IMR-90 (cell line): Measurements from ENCODE around the gene L3MBTL3. TPM values are rescaled to one million over a fixed set of nuclear protein-coding genes. Genes with fewer than 3 reads are reported as not detected.

Source experiments
- ATAC-seq: fragments of 200-7000 bp; cut with Tn5 transposase; 2 replicates; pipeline ENCODE4 v1.9.1; 2020; ENCODE audit warnings: low read depth, mild to moderate bottlenecking, moderate library complexity
- BruUV-seq: library from RNA; stranded (reverse); fragments of 400-500 nt; replicated peaks from 2 replicates; lab custom pipeline; 2021; lab: Mats Ljungman, UMichigan
- CTCF ChIA-PET: fragments of 300-600 bp; formaldehyde crosslinking; extraction: SDS; loops from one replicate; lab custom pipeline; 2021; ENCODE audit warnings: antibody characterized with exemption; lab: Yijun Ruan, JAX
- POLR2A ChIA-PET: fragments of 300-600 bp; sonication (Branson Sonifier 250); formaldehyde crosslinking; loops from one replicate; lab custom pipeline; 2022; ENCODE audit warnings: antibody characterized with exemption; ENCODE audit not compliant: unreplicated experiment; lab: Charles Lee
- DNase-seq: peaks from one replicate; pipeline ENCODE4 v3.0.0; 2013
- H2AFZ ChIP-seq: replicated peaks from 2 replicates; pipeline ENCODE3; 2013; ENCODE audit warnings: low read length, mild to moderate bottlenecking; ENCODE audit not compliant: poor library complexity
- H2AK5ac ChIP-seq: 2 replicates; pipeline ENCODE4 v1.6.1; 2013; ENCODE audit warnings: low read depth, low read length, inconsistent platforms
- H2AK9ac ChIP-seq: replicated peaks from 2 replicates; pipeline ENCODE3; 2013; ENCODE audit warnings: mild to moderate bottlenecking, low read depth, low read length, moderate library complexity; ENCODE audit not compliant: poor library complexity
- H2BK120ac ChIP-seq: 2 replicates; pipeline ENCODE4 v1.6.1; 2013; ENCODE audit warnings: low read depth, low read length, inconsistent platforms
- H2BK15ac ChIP-seq: 3 replicates; pipeline ENCODE4 v1.6.1; 2013; ENCODE audit warnings: low read depth, low read length, inconsistent platforms
- H2BK20ac ChIP-seq: 2 replicates; pipeline ENCODE4 v1.6.1; 2013; ENCODE audit warnings: low read depth, mild to moderate bottlenecking, inconsistent platforms, low read length, moderate library complexity
- H2BK5ac ChIP-seq: 2 replicates; pipeline ENCODE4 v1.6.1; 2013; ENCODE audit warnings: mild to moderate bottlenecking, low read depth, low read length, inconsistent platforms; ENCODE audit not compliant: poor library complexity, severe bottlenecking
- H3K14ac ChIP-seq: replicated peaks from 2 replicates; pipeline ENCODE4 v1.6.1; 2013; ENCODE audit warnings: low read depth, low read length, inconsistent platforms
- H3K18ac ChIP-seq: 2 replicates; pipeline ENCODE4 v1.6.1; 2013; ENCODE audit warnings: low read depth, low read length, control low read depth
- H3K23ac ChIP-seq: 2 replicates; pipeline ENCODE4 v1.6.1; 2013; ENCODE audit warnings: low read depth, low read length, inconsistent platforms
- H3K27ac ChIP-seq: 2 replicates; pipeline ENCODE4 v1.5.1; 2013; ENCODE audit warnings: mild to moderate bottlenecking, control low read depth, low read length; ENCODE audit not compliant: insufficient read depth
- H3K27me3 ChIP-seq: 2 replicates; pipeline ENCODE4 v1.6.1; 2013; ENCODE audit warnings: low read length; ENCODE audit not compliant: control insufficient read depth, insufficient read depth
- H3K36me3 ChIP-seq: 2 replicates; pipeline ENCODE4 v1.6.1; 2013; ENCODE audit warnings: low read length, mixed read lengths; ENCODE audit not compliant: control insufficient read depth, insufficient read depth
- H3K4ac ChIP-seq: 2 replicates; pipeline ENCODE4 v1.6.1; 2013; ENCODE audit warnings: low read depth, low read length, inconsistent platforms
- H3K4me1 ChIP-seq: 2 replicates; pipeline ENCODE4 v1.6.1; 2013; ENCODE audit warnings: low read length, mixed read lengths; ENCODE audit not compliant: control insufficient read depth, insufficient read depth
- H3K4me2 ChIP-seq: 2 replicates; pipeline ENCODE4 v1.6.1; 2013; ENCODE audit warnings: low read depth, mild to moderate bottlenecking, control low read depth, low read length, moderate library complexity
- H3K4me3 ChIP-seq: 2 replicates; pipeline ENCODE4 v1.5.1; 2013; ENCODE audit warnings: low read depth, mild to moderate bottlenecking, control low read depth, low read length, moderate library complexity; ENCODE audit not compliant: insufficient read depth
- H3K56ac ChIP-seq: 2 replicates; pipeline ENCODE4 v1.6.1; 2013; ENCODE audit warnings: low read length, inconsistent platforms; ENCODE audit not compliant: insufficient read depth; ENCODE audit errors: extremely low read depth
- H3K79me1 ChIP-seq, 2 experiments: 2 replicates each; pipeline ENCODE4 v1.6.1; 2013; ENCODE audit warnings: low read length in 2 of 2, inconsistent platforms in 1 of 2, low read depth in 1 of 2
- H3K9ac ChIP-seq: 2 replicates; pipeline ENCODE4 v1.6.1; 2013; ENCODE audit warnings: low read depth, low read length, control low read depth
- H3K9me1 ChIP-seq: 2 replicates; pipeline ENCODE4 v1.6.1; 2013; ENCODE audit warnings: low read length, inconsistent platforms; ENCODE audit not compliant: insufficient read depth
- H3K9me3 ChIP-seq: 2 replicates; pipeline ENCODE4 v1.6.1; 2013; ENCODE audit warnings: low read length; ENCODE audit not compliant: control insufficient read depth, insufficient read depth
- H4K20me1 ChIP-seq: 2 replicates; pipeline ENCODE4 v1.6.1; 2013; ENCODE audit warnings: low read length, inconsistent platforms; ENCODE audit not compliant: insufficient read depth
- H4K5ac ChIP-seq: 2 replicates; pipeline ENCODE4 v1.6.1; 2013; ENCODE audit warnings: mild to moderate bottlenecking, low read depth, low read length, control low read depth
- H4K8ac ChIP-seq, 2 experiments: 2 replicates each; pipeline ENCODE4 v1.6.1; 2013; ENCODE audit warnings: low read depth in 2 of 2, low read length in 2 of 2, control low read depth in 1 of 2, inconsistent platforms in 1 of 2
- H4K91ac ChIP-seq: 2 replicates; pipeline ENCODE4 v1.6.1; 2013; ENCODE audit warnings: low read depth, low read length, inconsistent platforms; ENCODE audit not compliant: insufficient read depth
- CEBPB ChIP-seq: IDR thresholded peaks from 2 replicates; pipeline ENCODE4 v1.6.1; 2012; ENCODE audit warnings: low read depth, low read length, improper control_type of control experiment
- MAFK ChIP-seq: IDR thresholded peaks from 2 replicates; pipeline ENCODE4 v1.6.1; 2012; ENCODE audit warnings: low read depth, low read length, improper control_type of control experiment
- MAZ ChIP-seq: IDR thresholded peaks from 2 replicates; pipeline ENCODE4 v1.6.1; 2012; ENCODE audit warnings: low read depth, mild to moderate bottlenecking, low read length, improper control_type of control experiment, moderate library complexity, borderline replicate concordance
- MXI1 ChIP-seq: IDR thresholded peaks from 2 replicates; pipeline ENCODE4 v1.6.1; 2012; ENCODE audit warnings: low read depth, mild to moderate bottlenecking, low read length, moderate library complexity, borderline replicate concordance
- NFE2L2 ChIP-seq: fragments of 150-350 bp; IDR thresholded peaks from 2 replicates; pipeline ENCODE4 v1.6.1; 2016; ENCODE audit warnings: low read depth, mild to moderate bottlenecking, low read length
- POLR2A ChIP-seq: IDR thresholded peaks from 2 replicates; pipeline ENCODE4 v1.6.1; 2012; ENCODE audit warnings: mild to moderate bottlenecking, low read depth, low read length
- RFX5 ChIP-seq: IDR thresholded peaks from 2 replicates; pipeline ENCODE4 v1.8.0; 2012; ENCODE audit warnings: low read depth, mild to moderate bottlenecking, low read length, moderate library complexity
- SMC3 ChIP-seq: fragments of 150-350 bp; IDR thresholded peaks from 2 replicates; pipeline ENCODE4 v1.6.1; 2016; ENCODE audit warnings: low read depth, mild to moderate bottlenecking, antibody characterized with exemption, low read length, moderate library complexity
- WGBS, 2 experiments: methylation state at CpG; one replicate each; pipeline versions ENCODE4 v1.1.5 to v1.1.7; 2013; ENCODE audit warnings: missing lambda C conversion rate in 2 of 2; ENCODE audit not compliant: insufficient read length in 1 of 2; ENCODE audit errors: extremely low coverage in 2 of 2; 5-methylcytosine and 5-hydroxymethylcytosine counted together
- dilution Hi-C: fragments of 300-500 bp; cut with HindIII; formaldehyde crosslinking; loops from one replicate; pipeline ENCODE4 v1.14.3; 2018; ENCODE audit warnings: low sequenced_read_pairs; ENCODE audit not compliant: unreplicated experiment
- in situ Hi-C: fragments of 300-500 bp; cut with MboI; formaldehyde crosslinking; loops from 3 replicates; pipeline ENCODE4 v1.14.3; 2019; ENCODE audit warnings: low sequenced_read_pairs, inconsistent platforms, mixed read lengths
- intact Hi-C: fragments of 100-400 bp; cut with micrococcal nuclease; formaldehyde crosslinking; loops from 2 replicates; pipeline ENCODE4 v1.10.0; 2022
- polyA plus RNA-seq, 3 experiments: library from polyadenylated mRNA; depleted of rRNA; stranded (reverse); fragments of >200 nt; gene quantifications; 2 replicates each; pipeline ENCODE4 v1.2.3, GENCODE V29; 2012; ENCODE audit warnings: low replicate concordance in 1 of 3
- total RNA-seq: library from RNA; depleted of rRNA; stranded (reverse); fragments of >200 nt; gene quantifications from 2 replicates; pipeline ENCODE4 v1.2.3, GENCODE V29; 2012
- TF ChIP-seq, protein P1 (sequence below): fragments of 150-350 bp; IDR thresholded peaks from 2 replicates; pipeline ENCODE4 v1.6.1; 2016; ENCODE audit warnings: low read depth, mild to moderate bottlenecking, low read length, moderate library complexity, borderline replicate concordance
- TF ChIP-seq, protein P2 (sequence below): fragments of 150-350 bp; IDR thresholded peaks from 2 replicates; pipeline ENCODE4 v1.6.1; 2017; ENCODE audit warnings: mild to moderate bottlenecking, antibody characterized with exemption, low read length, low read depth

L3MBTL3 gene
- total and polyA plus RNA-seq, 2 of the 4 experiments (the other 2 are of a cell fraction), result 7.2 to 10.9 TPM

DNA sequence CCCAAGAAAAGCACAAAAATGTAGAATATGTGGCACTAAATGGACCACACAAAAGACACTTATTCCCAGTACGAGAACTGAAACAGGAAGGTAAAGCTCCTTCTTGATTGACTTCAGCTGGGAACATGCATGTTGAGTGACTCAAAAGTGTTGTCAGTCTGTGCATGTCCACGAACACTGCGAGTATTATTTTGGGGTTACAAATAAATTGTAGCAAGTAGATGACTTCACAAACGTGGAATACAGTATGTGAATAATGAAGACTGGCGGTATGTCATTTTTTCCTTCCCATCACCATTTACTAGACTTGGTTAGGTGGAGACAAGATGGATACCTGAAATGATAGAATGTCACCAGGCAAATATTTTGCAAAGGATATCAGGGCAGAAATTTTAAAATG is 45.4 kb downstream of the L3MBTL3 start:
- no peak for DNase-seq
- H3K23ac ChIP-seq, result no peak overlapping the region

More for the DNA sequence above, 45.4 kb downstream of the L3MBTL3 start:
- peaks cover 5% of the 10 kb centered on the region for H3K4me1 ChIP-seq
- H3K27ac ChIP-seq, result no peak overlapping the region
- H2BK5ac ChIP-seq, result no peak overlapping the region
- no peak overlapping the region for H2BK20ac ChIP-seq
- no TSS peak for BruUV-seq
- H3K36me3 ChIP-seq, result peaks cover 16% of the 10 kb centered on the region
- in situ Hi-C loops (loop anchor here (25.0 kb wide), 1 partner anchor 698 kb away; no protein-coding TSS in a partner anchor), intact Hi-C loops (no loop called here), dilution Hi-C loops (no loop called here)
- no peak overlapping the region for H2BK120ac ChIP-seq
- H2AK5ac ChIP-seq, result no peak overlapping the region
- WGBS, 2 experiments, result 100% methylated on average over 1 of the region's 5 CpGs; no CpG with 5 or more reads in 1 of the 2 experiments
- no peak overlapping the region for H3K4me3 ChIP-seq
- H2AK9ac ChIP-seq, result no peak overlapping the region
- no peak overlapping the region for H3K9ac ChIP-seq
- no peaks in the 10 kb centered on the region for H3K79me1 ChIP-seq
- peaks cover 3% of the 10 kb centered on the region for H3K9me1 ChIP-seq
- H3K56ac ChIP-seq, result no peak overlapping the region
- H3K9me3 ChIP-seq, result no peaks in the 10 kb centered on the region
- H3K27me3 ChIP-seq, result no peaks in the 10 kb centered on the region
- ChIA-PET CTCF (no interaction called here), POLR2A (no interaction called here)
- no peak overlapping the region for H2AFZ ChIP-seq
- H3K4me2 ChIP-seq, result no peak overlapping the region
- H3K14ac ChIP-seq, result no peak overlapping the region
- no peak overlapping the region for H3K4ac ChIP-seq
- H4K5ac ChIP-seq, result no peak overlapping the region
- TF ChIP-seq, protein P1, sequence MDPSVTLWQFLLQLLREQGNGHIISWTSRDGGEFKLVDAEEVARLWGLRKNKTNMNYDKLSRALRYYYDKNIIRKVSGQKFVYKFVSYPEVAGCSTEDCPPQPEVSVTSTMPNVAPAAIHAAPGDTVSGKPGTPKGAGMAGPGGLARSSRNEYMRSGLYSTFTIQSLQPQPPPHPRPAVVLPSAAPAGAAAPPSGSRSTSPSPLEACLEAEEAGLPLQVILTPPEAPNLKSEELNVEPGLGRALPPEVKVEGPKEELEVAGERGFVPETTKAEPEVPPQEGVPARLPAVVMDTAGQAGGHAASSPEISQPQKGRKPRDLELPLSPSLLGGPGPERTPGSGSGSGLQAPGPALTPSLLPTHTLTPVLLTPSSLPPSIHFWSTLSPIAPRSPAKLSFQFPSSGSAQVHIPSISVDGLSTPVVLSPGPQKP, result no peak
- TF ChIP-seq POLR2A (no peak), CEBPB (no peak), MAZ (no peak), SMC3 (no peak), MXI1 (no peak), RFX5 (no peak), NFE2L2 (no peak), MAFK (no peak)
- TF ChIP-seq, protein P2, sequence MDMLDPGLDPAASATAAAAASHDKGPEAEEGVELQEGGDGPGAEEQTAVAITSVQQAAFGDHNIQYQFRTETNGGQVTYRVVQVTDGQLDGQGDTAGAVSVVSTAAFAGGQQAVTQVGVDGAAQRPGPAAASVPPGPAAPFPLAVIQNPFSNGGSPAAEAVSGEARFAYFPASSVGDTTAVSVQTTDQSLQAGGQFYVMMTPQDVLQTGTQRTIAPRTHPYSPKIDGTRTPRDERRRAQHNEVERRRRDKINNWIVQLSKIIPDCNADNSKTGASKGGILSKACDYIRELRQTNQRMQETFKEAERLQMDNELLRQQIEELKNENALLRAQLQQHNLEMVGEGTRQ, result no peak
- H4K91ac ChIP-seq, result no peak overlapping the region
- H4K20me1 ChIP-seq, result no peaks in the 10 kb centered on the region; the same call in 1 of the 2 replicates
- ATAC-seq, result no peak
- no peak overlapping the region for H4K8ac ChIP-seq
- no peak overlapping the region for H2BK15ac ChIP-seq
- H3K18ac ChIP-seq, result no peak overlapping the region
